HG03439 (cell line): ENCODE data around the gene MAP3K4.

ENCODE experiments used
- ATAC-seq: cut with Tn5 transposase; IDR thresholded peaks from one replicate; pipeline ENCODE4 v1.9.1; 2021; ENCODE audit warnings: mild to moderate bottlenecking, moderate library complexity; ENCODE audit not compliant: unreplicated experiment

MAP3K4 gene

DNA sequence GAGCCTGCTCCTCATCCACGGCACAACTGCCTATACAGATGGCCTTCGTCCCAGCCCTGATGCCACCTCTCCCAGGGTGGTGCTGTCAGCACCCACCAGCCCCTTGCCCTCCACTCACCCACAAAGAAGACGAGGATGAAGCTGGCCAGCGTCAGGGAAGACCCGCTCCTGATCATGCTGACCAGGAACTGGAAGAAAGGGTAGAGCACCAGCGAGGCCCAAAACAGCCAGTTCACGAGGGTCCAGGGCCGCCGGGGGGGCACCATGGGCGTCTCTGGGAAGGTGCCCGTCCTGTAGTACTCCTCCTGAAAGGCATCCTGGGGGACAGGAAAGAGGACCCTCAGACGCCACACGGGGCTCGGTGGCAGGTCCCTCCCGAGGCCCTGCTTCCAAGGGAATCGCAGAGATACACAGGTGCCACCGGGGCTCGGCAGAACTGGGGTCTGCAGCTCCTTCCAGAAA, 147.8 kb downstream of the MAP3K4 start:
- ATAC-seq = no peak

DNA sequence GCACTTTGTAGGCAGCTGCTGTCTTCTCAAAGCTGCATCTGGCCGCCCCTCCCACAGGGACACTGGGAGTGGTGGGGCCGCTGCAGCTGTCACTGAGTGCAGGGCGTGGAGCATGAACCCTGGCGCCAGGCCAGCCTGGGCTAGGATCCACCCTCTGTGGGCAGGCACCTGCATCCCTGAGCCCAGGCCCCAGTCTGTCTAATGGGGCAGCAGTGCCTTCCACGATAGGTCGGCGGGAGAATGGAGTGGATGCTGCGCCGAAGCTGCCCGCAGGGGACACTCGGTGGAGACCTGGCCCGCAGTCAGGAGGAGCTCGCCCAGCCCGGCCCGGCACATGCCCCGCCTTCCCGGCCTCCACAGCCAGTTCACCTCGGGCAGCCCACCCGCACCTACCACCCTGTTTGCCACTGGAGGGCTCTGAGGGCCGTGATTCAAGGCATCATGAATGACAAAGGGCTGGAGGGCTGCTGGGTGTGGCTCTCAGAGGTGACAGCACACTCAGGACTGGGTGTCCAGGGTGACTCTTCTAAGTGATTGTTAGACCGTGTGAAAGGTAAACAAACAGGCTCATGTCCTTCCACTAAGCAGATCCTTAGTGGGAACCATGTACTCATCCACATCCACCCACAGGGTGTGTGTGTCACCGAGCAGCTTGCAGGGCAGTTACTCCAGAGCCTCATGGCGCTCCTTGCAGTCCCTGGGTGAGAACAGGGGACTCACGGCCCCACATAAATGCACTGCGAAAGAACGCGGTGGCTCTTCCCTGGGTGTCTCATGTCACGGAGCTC, 148.4 kb downstream of the MAP3K4 start:
- ATAC-seq = no peak

DNA sequence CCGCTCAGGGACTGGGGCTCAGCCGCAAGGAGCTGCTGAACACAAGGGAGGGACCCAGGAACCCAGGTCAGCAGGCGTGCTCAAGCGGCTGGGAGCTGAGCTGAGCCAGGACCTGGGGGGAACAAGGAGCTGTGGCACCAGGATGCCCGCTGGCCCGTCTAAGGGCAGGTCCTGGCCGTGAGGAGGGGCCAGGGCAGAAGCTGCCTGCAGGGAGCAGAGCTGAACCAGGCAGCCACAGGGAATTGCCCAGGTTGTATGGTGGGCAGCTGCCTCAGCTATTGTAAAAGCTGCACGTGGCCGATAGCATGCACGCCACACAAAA, 148.9 kb downstream of the MAP3K4 start:
- ATAC-seq = no peak

DNA sequence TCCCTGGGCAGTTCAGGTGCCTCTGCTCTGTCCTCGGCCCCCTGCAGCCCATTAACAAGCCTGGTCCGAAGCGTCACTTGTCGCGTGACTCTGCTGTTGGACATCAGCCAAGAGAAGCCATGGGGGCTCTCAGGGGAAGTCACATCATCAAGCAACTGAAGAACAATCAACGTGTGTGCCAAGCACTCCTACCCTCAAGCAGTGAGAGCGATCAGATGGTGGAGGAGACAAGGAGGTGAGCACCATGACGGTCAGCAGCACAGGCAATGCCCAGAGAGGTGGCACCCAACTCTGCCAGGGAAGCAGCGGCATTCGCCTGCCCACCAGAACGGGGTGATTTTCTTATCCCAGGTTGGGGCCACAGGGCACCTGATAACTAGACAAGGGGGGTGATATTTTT, 149.6 kb downstream of the MAP3K4 start:
- ATAC-seq = no peak

DNA sequence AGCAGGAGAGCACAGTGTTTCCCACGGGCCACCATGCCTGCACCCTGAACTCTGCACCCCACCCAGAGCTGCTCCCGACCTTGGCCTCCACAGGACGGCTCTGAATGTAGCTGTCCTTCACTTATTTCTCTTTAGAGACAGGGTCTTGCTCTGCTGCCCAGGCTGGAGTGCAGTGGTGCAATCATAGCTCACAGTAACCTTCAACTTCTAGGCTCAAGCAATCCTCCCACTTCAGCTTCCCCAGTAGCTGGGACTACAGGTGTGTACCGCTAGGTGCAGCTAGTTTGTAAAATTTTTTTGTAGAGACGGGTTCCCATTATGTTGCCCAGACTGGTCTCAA, 151.4 kb downstream of the MAP3K4 start:
- ATAC-seq = no peak

DNA sequence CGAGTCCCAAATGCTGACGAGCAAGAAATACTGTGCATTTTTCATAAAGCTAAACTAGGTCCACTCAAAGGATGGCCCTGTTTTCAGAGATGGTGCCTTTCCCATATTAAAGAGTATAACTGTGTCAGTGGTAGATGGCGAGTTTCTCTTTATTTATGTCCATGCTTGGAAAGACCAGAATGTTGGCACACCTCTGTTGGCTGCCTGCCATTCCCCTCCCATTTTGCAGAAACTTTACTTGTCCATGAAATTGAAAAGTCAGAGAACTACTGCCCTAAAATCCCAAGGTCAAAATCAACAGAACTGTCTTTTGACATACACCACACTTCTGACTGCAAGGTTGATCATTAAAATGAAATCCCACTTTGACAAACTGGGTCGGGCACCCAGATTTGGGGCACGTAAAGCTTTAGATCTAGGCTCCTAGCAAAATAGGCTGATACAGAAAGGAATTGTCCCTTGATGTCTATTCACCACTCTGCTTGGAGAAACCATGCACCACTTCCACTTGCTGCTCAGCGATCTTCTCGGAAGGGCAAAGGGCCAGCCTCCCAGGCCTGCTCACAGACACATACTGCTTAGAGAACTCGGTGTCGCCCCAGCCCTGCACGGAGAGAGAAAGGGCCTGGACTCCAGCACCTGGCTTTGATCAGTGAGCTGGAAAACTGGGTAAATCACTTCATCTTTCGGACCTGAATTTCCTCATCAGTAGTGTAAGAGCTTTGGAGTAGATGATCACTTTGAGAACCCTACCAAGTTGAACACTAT, 152.3 kb downstream of the MAP3K4 start:
- ATAC-seq = no peak

DNA sequence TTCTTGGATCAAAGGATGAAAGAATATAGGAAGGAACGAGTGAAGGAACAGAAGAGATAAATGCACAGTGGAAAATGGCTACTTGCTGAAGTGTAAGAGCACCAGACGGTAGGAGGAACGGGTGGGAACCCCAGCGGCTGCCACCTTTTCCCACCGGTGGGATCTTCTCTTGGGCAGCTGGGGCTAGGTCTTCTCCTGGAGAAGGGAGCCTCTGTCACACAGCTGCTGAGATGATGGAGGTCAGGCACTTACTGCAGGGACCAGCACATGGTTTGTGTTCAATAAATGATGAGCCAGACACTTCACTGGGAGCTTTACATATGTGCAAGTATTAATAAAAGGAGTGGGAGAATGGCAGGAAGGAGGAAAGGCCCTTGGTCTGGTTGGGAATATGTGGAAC, 158.6 kb downstream of the MAP3K4 start:
- no peak for ATAC-seq

DNA sequence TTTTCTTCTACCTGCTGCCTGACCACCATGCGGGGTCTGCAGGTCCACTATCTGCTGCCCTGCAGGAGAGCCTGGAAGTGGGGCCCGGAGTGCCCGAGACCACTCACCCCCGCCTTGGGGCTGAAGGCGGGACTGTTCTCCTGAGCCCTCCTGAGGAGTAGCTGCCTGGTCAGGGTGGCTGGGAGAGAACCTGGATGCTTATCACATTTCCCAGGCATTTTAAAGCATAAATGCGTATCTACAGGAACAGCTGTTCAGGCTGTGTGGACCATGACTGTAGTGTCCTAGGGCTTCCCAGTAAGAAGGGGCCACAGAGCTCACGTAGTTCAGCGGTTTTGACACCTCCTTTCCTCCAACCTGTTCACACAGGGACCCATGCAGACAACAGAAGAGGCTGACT, 159.0 kb downstream of the MAP3K4 start:
- no peak for ATAC-seq

DNA sequence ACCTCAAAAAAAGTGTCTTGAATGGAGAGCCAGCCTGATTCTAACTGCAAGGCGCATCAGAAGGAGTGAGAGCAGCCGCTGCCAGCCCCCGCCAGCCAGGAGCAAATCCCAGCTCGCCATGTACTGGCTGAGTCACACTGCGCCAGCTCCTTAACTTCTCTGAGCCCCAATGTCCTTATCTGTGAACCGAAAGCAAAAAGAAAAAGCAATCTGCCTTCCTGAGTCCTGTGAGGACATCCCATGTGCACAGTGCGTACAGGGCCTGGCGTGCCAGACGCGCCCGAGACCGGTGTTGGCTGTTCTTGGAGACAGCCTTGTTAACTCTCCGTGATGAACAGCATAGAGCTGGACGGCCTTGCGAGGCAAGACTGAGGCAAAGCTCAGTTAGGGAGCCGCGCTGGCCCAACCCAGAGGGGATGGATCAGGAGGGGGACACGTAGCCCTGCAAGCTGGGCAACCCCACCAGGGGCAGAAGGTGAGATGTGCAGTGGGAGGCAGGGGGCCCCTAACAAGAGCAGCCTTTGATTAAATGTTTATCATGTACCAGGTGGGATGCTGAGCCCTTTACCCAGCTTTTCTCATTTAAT, 159.6 kb downstream of the MAP3K4 start:
- no peak for ATAC-seq

DNA sequence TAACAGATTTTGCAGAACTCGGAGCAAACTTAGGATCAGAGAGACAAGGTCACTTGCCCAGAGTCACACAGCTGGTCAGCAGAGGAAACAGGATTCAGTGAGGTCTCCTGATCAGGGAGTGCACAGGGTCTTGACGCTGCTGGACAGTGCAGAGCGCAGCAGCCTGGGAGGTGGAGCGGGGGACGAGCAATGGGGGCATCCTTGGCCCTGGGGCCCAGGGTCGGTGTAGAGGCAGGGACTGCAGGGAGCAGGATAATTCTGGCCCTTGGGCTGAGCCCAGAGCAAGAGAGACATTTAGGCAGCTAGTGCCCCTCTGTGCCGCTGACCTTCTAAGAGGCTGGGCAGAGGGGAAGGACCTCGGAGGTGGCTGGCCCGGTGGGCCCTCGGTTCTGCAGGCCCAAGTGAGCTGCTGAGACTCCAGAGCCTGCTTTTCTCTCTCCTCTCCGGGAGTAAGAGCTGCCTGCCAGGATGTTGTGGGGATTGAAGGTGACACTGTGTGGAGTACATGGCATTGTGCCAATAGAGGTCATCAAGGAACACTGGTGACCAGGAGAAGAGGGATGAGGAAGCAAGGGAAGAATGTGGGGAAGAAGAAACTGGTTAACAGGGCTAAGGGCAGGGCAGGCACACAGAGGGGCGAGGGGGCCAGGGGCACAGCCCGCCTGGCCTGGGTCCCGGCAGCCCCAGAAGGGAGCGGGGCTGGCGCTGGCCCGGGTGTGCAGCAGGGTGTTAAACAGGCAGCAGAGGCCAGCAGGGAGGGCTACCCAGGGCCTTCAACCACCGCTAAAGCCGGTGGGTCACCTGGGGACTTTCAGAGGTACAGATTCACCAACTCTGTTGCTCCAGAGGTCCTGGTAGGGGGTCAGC, 160.3 kb downstream of the MAP3K4 start:
- no peak for ATAC-seq

DNA sequence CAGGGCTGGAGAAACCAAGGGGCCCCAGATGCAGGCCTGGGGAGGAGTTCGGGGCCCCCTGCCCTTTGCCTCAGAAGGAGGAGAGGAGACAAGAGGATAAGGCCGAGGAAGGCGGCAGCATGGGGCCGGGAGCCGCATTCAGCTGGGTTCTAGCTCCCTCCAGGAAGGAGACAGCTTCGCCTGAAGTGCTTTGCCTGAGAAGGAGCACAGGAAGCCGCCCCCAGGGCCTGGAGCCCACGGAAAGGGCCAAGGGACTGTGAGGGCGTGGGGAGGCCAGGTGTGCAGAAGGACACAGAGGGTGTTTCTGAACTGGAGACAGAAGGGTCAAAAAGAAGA, 160.9 kb downstream of the MAP3K4 start:
- no peak for ATAC-seq

DNA sequence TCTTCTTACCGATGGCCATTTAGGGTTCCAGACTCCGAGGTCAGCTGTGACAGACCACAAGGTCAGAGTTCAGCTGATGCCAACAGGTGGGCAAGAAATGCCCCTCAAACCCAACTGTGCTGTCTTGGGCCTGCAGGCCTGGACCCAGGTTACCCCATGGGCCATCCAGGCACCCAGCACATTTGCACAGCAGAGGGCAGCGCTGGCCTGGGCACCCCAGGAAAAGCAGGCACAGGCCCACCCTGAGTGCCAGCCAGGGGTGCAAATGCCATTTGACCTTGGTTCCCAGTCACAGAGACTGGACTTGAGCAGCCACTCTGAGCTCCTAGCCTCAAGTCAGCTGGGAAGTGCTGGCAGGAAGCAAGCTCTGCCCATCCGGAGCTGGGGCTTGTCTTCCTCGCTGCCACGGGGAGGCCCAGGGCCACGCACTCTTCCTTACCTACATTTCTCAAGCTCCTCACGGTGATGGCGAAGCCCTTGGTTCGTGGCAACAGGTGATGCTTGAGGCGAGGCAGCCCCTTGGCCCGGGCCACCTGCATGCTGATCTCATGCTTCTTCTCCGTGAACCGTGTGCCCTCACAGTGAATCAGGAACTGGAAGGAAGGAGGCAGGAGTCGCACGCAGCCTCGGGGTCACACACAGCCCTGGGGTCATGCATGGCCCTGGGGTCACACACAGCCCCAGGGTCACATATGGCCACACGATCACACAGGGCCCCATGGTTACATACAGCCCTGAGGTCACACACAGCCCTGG, 161.5 kb downstream of the MAP3K4 start:
- no peak for ATAC-seq

DNA sequence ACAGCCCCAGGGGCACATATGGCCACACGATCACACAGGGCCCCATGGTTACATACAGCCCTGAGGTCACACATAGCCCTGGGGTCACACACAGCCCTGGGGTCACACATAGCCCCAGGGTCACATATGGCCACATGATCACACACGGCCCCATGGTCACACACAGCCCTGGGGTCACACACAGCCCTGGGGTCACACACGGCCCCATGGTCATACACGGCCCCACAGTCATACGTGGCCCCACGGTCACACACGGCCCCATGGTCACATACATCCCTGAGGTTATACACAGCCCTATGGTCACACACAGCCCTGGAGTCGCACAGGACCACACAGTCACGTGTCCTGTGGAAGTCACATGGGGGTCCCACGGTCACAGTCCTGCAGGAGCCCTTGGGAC, 162.2 kb downstream of the MAP3K4 start:
- no peak for ATAC-seq

DNA sequence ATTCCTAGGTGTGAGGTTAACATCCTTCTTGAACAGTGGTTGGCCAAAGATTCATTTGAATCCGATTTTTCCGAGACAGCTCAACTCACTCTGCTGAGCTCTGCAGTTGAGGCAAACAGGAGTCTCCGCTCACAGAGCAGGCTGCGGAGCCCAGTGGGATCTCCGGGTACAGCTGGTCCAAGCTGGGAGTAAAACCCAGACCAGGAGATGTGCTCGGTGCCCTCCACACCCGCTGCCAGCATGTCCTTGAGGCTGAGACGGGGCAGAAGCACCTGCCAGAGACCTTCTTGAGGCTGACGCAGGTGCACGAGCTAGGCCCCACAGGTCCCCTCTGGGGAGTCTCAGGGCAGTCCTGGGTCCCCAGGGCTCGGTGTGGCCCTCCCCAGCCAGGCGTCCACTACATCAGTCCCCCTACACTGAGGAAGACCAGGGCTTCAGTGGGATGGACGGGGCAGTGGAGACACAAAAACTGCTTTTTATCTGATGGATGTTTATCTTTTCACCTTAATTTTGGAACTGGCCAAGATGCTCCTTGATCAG, 163.3 kb downstream of the MAP3K4 start:
- ATAC-seq = no peak

DNA sequence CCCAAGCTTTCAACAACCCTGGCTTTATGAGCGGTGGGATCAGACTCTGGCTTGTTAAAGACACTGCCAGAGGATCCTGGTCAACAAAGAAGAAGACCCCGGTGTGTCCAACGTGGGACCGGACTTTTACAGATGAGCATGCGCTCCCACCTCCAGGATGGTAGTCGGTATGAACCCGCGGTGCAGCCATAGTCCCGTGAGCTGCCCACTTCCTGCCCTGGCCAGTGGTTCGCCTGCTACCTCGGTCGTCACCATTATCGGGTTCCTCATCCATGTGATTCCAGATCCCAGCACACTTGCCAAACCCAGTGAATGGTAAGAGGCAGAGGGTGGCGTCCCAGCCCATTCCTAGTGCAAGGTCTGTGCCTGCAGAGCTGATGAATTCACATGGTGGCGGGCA, 169.6 kb downstream of the MAP3K4 start:
- ATAC-seq = no peak

DNA sequence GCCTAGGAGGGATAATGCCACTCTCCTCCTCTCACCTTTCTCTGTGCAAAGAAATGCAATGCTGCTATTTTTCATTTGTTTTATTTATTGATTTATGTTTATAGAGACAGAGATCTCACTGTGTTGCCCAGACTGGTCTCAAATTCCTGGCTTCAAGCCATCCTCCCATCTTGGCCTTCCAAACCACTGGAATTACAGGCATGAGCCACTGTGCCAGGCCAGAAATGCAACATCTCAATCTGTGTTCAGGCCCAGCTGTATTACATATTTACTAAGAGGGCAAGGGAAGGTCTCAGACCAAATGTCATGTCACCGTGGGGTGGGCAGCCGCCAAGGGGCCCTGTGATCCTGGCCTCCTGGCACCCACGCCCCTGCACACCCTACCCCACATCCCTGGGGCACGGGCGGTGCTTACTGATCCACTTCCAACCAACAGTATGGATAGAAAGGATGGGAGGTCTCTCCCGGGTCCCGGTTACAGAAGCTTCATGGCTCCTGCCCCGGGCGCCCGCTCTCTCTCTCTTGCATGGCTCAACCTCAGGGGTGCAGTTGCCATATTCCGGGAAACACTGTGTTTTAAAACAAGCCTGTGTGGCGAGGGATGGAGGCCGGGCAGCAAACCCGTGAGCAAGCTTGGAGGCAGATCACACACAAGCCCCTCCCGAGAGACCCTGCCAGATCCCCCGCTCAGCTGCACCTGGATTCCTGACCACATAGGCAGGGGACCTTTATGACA, 170.5 kb downstream of the MAP3K4 start:
- ATAC-seq = no peak

DNA sequence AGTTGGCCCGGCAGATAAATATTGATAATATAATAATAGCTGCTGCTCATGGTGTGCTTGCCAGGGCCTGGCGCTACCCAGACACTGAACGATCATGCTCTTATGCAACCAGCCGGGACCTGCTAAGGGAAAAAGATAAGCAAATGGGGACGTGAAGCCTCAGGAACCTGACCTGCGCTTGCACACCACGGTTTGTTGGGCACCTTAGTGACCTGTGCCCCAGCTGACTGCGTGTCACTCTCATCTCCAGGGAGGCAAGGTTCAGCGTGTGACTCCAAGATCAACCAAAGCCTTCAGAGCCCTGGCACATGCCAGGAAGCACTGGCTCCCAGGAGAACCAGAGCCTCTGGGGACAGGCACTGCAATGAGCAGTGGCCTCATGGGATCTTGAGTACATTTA, 171.2 kb downstream of the MAP3K4 start:
- no peak for ATAC-seq

DNA sequence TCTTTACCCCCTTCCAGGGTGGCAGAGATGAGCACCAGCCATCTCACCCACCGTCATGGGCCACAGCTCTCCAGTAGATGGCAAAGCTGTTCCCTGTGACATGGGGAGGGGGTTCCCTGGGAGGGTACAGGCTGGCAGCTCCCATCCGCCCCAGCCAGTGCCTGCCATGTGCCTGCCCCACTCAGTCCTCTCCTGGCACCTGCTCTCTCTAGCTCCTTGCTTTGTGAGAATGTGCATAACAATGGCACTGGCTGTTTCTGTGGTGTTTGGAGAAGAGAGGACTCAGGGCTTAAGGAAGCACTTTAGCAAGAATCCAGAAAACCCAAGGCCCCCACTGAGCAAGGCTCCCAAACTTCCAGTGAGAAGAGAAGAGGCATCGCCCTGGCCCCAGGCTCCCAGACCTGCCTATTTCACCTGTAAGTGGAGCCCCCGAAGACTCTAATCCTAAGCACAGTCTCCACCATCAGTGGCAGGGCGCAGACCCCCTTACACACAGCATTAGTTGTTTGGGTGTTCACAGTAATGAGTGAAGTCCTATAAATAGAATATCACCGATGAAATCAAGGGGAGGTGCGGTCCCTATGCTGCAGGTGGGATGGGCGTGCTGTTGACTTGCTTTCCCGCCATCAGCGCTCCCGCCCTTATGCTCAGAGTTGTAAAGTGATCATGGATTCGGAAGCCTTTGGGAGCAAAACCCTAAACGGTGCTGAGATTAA, 172.1 kb downstream of the MAP3K4 start:
- ATAC-seq = no peak

DNA sequence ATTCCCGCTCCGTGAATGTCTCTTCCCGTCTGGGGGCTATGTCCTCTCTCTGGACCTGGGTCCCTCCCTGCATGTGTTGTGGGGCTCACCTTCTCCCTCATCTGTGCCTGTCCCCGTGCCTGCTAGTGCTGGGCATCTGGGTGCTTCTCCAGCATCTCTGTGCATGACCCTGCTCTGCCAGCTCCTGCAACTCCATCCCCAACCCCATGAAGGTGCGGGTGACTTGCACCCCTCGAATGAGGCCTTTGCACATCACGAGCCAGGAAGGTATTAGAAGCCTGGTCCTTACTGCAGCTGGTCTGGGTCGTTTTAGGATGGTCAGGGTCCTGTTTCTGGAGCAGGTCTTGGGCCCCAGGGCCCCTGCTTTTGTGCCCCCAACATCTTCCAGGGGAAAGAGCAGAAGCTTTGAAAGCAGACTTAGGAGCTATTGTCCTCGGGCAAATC, 172.6 kb downstream of the MAP3K4 start:
- no peak for ATAC-seq
